ENCODE measurements around the gene IRGQ. TPM values are rescaled to one million over a fixed set of nuclear protein-coding genes. Genes with fewer than 3 reads are reported as not detected.
A peak's percentile ranks its signal among the peaks of the same experiment; 100 is the strongest.
"Not testable (repeated sequence)": the region's sequence is repeated elsewhere in the genome, so short reads cannot be mapped to it uniquely, and the experiment has no call there.

Gene IRGQ
- total RNA-seq, 1 experiment from 2014 or later, result 20.1 TPM

DNA sequence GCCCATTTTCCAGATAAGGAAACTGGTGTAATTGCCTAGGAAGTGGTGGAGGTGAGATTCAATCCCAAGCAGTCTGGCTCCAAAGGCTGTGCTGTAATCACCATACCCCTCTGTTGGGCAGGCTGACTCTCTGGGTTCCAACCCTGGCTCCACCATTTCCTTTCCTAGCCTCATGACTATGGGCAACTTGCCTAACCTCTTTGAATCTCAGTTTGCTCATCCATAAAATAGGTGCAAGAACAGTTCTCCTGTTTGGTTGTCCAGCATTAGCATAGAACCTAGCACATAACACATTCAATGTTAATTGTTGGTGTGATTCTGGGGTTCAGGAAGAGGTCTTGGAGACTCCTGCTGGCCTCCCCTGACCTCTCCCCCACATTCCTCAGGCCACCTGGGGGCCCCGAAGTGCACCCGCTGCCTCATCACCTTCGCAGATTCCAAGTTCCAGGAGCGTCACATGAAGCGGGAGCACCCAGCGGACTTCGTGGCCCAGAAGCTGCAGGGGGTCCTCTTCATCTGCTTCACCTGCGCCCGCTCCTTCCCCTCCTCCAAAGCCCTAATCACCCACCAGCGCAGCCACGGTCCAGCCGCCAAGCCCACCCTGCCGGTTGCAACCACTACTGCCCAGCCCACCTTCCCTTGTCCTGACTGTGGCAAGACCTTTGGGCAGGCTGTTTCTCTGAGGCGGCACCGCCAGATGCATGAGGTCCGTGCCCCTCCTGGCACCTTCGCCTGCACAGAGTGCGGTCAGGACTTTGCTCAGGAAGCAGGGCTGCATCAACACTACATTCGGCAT is 2.7 kb upstream of the IRGQ start:
- no peak for DNase-seq (ENCODE audit: low read depth)

DNA sequence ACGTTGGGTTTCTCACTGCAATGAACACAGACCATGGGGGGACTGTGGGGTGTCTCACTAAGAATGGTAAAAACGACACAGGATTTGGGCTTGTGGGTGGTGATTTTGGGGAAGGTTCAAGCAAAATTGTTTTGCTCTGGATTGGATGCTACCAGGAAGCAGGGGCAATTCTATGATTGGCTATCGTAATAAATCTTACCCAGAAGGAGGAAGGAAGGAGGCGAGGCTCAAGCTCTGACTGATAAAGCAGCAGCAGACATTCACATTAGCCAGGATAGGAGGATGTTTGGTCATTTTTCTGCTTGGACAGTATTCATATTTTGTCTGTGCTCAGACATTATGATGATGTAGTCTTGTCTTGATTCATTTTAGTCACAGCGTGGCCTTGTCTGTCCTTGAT is 1.9 kb upstream of the IRGQ start:
- no peak for DNase-seq (ENCODE audit: low read depth)

DNA sequence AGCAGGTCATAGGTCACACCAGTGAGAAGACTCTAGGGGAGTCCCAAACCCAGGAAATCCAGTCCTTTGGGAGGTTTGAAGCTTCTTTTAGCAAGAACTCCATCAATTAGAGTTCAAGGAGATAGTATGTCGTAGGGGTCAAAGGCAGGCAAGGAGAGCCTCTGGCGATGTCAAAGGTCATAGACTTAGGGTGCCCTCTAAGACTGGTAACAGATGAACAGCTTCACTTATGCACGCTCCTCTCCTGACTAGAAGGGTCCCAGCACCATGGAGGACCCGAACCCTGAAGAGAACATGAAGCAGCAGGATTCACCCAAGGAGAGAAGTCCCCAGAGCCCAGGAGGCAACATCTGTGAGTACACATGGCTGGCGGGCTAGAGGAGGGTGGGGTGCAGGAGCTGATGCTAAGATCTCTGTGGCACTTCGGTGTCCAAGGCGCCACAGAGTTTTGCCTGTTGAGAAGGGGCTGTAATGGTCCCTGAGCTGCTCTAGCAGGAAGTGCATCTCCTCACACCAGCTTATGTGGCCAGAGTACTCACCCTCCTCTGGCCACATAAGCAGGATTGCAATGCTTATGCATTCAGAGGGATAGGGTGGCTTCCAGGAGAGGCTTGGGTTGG is 1.0 kb upstream of the IRGQ start:
- DNase-seq (ENCODE audit: low read depth), result no peak

- DNase-seq (ENCODE audit: low read depth), result no peak
These were observed 332 bp downstream of the IRGQ start for GRCh38 chr19:43595605-43595998.

- DNase-seq (ENCODE audit: low read depth), result peak; percentile 44
These were observed 977 bp downstream of the IRGQ start for GRCh38 chr19:43594710-43595604.

GRCh38 chr19:43594081-43594697 is 1.7 kb downstream of the IRGQ start:
- no peak for DNase-seq (ENCODE audit: low read depth)

- no peak for DNase-seq (ENCODE audit: low read depth)
These were observed 3.1 kb downstream of the IRGQ start for GRCh38 chr19:43592800-43593350.

- no peak for DNase-seq (ENCODE audit: low read depth)
These were observed 3.8 kb downstream of the IRGQ start for GRCh38 chr19:43591904-43592772.

DNA sequence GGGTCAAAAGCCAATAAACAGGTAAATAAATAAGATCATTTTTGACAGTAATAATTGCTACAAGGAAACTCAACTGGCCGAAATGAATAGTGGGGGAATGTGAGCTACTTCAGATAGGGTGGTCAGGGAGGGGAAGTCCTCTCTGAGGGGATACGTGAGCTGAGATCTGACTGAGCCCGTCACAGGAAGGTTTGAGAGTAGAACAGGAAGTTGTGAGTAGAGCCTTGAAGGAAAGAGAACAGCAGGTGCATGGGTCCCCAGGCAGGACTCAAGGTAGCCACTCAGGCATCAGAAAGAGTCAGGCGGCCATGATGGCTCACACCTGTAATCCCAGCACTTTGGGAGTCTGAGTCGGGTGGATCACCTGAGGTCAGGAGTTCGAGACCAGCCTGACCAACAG is 6.3 kb downstream of the IRGQ start:
- DNase-seq (ENCODE audit: low read depth), result no peak

DNA sequence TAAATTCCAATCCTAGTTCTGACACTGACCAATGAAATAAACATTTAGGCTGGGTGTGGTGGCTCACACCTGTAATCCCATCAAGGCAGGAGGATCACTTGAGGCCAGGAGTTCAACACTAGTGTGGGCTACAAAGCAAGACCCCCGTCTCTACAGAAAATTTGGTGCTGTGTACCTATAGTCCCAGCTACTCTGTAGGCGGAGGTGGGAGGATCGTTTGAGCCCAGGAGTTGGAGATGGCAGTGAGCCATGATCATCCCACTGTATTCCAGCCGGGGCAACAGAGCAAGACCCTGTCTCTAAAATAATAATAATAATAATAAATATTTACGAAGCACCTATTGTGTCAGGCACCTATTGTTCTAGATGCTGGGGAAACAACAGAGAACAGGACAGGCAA is 6.7 kb downstream of the IRGQ start:
- no peak for DNase-seq (ENCODE audit: low read depth)

- DNase-seq (ENCODE audit: low read depth), result not testable (repeated sequence)
These were observed 8.9 kb downstream of the IRGQ start for GRCh38 chr19:43587029-43587428.

- no peak for DNase-seq (ENCODE audit: low read depth)
These were observed 9.6 kb downstream of the IRGQ start for GRCh38 chr19:43586346-43586745.

DNA sequence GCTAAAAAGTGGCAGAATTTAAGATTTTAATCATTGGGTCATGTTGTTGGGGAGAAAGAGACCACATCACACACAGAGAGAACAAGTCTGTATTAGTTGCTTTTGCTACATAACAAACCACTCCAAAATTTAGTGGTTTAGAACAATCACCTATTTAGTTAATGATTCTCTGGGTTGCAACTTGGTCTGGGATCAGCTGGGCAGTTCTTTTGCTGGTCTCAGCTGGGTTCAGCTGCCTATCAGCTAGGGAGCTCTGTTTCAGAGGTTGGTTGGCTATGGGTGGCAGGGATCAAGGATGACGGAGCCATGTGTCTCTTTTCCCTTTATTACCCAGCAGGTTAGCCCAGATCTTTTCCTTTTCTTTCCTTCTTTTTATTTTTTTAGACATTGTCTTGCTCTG is 11.4 kb downstream of the IRGQ start:
- no peak for DNase-seq (ENCODE audit: low read depth)

- no peak for DNase-seq (ENCODE audit: low read depth)
These were observed 13.4 kb downstream of the IRGQ start for GRCh38 chr19:43582495-43582894.

GRCh38 chr19:43581467-43581866 is 14.5 kb downstream of the IRGQ start:
- DNase-seq (ENCODE audit: low read depth), result no peak

GRCh38 chr19:43578787-43579186 is 17.1 kb downstream of the IRGQ start:
- no peak for DNase-seq (ENCODE audit: low read depth)

GRCh38 chr19:43575955-43576878 is 19.7 kb downstream of the IRGQ start:
- no peak for DNase-seq (ENCODE audit: low read depth)

GRCh38 chr19:43575156-43575950 is 20.6 kb downstream of the IRGQ start, which contains the start of the genes PINLYP and XRCC1:
Gene PINLYP (plus strand): TSS chr19:43575801. CDS start chr19:43577192, 1,391 bp downstream.
Gene XRCC1 (minus strand): TSS chr19:43575527. CDS start chr19:43575458, 69 bp downstream.
- peak; percentile 98 for DNase-seq (ENCODE audit: low read depth)

Measured in LHCN-M2 (cell line).